Endometrial microvascular endothelial cells (primary cell): Measurements from ENCODE around the gene CDKN2AIPNL. TPM values are rescaled to one million over a fixed set of nuclear protein-coding genes. Genes with fewer than 3 reads are reported as not detected.

Experiments used
- in situ Hi-C: cut with HindIII; loops from 2 replicates; pipeline ENCODE4 v1.10.0; 2017; ENCODE audit warnings: low sequenced_read_pairs, low pct_unique_long_range_greater_than_20kb; ENCODE audit errors: inconsistent ontology term
- total RNA-seq: library from RNA; depleted of rRNA; stranded (reverse); fragments of >200 nt; gene quantifications from one replicate; pipeline ENCODE4 v1.2.3, GENCODE V29; 2015; ENCODE audit errors: inconsistent ontology term

Gene CDKN2AIPNL
- total RNA-seq, result 41.1 TPM

GRCh38 chr5:134411546-134412266 lies at the start of gene CDKN2AIPNL:
Gene CDKN2AIPNL (minus strand): TSS chr5:134411881. CDS start chr5:134411854, 27 bp downstream.
- in situ Hi-C loops, result no loop called here

- in situ Hi-C loops, result no loop called here
Observed at GRCh38 chr5:134460551-134460950, 48.9 kb upstream of the CDKN2AIPNL start.

- in situ Hi-C loops, result no loop called here
Observed at GRCh38 chr5:134459491-134459890, 47.8 kb upstream of the CDKN2AIPNL start.

DNA sequence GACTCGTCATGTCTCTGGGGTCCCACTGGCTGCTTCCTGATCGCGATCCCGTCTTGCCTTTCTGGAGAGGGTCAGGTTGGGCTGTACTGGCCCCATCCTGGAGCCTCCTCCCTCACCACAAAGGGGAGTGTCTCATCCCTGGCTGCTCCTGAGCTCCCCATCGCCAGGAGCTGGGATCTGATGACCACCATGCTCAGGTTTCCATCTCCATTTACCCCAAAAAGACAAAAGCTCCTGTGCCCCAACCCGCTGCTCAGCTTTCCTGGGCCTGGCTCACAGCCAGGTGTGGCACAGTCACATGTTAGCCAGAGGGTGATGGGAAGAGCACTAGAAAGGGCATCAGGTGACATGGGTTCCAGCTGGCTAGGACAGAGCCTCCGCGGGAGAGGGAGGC lies 47.3 kb upstream of the CDKN2AIPNL start:
- in situ Hi-C loops, result no loop called here

GRCh38 chr5:134458234-134459009 lies 46.7 kb upstream of the CDKN2AIPNL start:
- in situ Hi-C loops, result no loop called here

DNA sequence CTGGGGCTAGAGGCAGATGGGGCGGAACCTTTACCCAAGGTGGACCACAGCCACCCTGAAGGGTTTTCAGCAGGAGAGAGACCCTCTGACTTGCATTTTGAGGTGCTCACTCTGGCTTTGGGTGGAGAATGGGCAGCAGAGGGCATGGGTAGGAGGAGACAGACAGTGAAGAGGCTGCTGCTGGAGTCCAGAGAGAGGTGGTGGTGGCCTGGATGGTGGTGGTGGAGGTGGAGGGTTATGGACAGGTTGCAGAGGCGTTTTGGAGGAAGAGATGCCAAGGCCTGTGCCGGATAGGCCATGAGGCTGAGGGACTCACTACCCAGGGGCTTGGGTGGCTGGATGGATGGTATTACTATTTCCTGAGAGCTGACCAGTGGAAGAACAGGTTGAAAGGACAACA lies 46.1 kb upstream of the CDKN2AIPNL start:
- in situ Hi-C loops, result no loop called here

- in situ Hi-C loops, result no loop called here
Observed at GRCh38 chr5:134456825-134457224, 45.1 kb upstream of the CDKN2AIPNL start.

DNA sequence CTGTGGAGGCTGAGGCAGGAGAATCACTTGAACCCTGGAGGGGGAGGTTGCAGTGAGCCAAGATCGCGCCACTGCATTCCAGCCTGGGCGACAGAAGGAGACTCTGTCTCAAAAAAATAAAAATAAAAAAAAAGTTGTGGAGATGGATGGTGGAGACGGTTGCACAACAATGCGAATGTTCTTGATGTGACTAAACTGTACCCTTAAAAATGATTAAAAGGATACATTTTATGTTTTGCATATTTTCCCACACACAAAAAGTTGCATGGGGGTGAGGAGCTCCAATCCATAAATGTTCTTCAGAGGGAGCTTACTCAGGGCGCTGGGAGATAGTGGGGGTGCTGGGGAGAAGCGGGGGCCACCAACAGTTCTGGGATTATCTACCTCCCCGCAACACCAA lies 43.8 kb upstream of the CDKN2AIPNL start:
- in situ Hi-C loops, result no loop called here

- in situ Hi-C loops, result no loop called here
Observed at GRCh38 chr5:134453016-134453415, 41.3 kb upstream of the CDKN2AIPNL start.

GRCh38 chr5:134451936-134452505 lies 40.3 kb upstream of the CDKN2AIPNL start:
- in situ Hi-C loops, result no loop called here

GRCh38 chr5:134451225-134451935 lies 39.7 kb upstream of the CDKN2AIPNL start:
- in situ Hi-C loops, result no loop called here

GRCh38 chr5:134450374-134450773 lies 38.7 kb upstream of the CDKN2AIPNL start:
- in situ Hi-C loops, result no loop called here

- in situ Hi-C loops, result no loop called here
Observed at GRCh38 chr5:134449167-134449566, 37.5 kb upstream of the CDKN2AIPNL start.

DNA sequence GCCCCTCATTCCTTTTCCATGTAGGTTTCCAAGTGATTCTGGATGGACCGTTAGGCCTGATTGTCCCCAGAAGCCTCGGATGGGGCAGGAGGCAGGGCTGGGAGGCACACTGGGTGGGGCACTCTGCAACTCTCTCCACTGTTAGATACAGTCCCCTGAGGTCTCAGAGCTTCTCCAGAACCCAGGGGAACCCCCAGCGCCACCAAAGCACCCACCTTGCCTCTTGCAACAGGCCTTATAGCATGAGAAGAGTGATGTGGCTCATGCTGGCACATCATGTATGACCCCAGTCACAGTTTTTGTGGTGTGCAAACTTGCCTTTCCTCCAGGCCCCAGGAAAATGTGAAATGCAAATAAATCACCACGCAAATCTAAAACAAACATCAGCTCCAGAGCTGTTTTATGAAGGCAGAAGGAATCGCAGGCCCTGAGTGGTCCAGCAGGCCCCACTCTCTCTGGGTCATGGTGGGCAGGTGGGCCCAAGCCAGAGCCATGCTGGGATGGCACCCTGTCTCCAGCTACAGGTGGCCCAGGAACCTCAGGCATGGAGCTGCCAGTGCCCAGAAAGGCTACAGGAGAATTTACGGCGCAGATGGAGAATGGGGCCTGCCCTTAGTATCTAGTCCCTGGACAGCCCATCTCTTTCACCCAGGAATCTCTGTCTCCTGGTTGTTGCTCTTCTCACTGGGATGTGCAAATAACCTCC lies 36.3 kb upstream of the CDKN2AIPNL start:
- in situ Hi-C loops, result no loop called here

DNA sequence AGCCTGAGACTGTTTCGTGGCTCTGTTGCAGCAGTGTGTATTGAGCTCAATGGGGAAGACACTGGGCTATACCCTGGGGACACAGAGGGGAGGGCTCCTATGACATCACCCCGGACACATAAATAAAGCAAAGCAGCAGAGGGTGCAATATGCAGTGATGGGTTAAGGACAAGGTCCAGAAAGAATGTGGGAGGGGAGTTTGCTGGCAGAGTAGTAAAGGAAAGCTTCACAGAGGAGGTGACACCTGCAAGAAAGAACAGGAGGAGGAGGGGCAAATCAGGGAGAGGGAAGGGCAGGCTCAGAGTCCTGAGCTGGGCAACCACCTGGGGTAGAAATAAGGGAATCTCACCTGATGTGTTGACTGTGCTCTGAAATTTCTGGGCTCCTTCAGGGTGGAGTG lies 35.3 kb upstream of the CDKN2AIPNL start:
- in situ Hi-C loops, result no loop called here

GRCh38 chr5:134445856-134446818 lies 34.5 kb upstream of the CDKN2AIPNL start:
- in situ Hi-C loops, result no loop called here

- in situ Hi-C loops, result no loop called here
Observed at GRCh38 chr5:134444941-134445471, 33.3 kb upstream of the CDKN2AIPNL start.
